GM21786 (cell line): ENCODE data around the gene NDUFC1.
"Not testable (repeated sequence)": the region's sequence is repeated elsewhere in the genome, so short reads cannot be mapped to it uniquely, and the experiment has no call there.

Experiments used
- ATAC-seq: cut with Tn5 transposase; IDR thresholded peaks from one replicate; pipeline ENCODE4 v1.9.1; 2021; ENCODE audit not compliant: unreplicated experiment

Gene NDUFC1

GRCh38 chr4:139301821-139302611 lies at the start of gene NDUFC1:
NDUFC1 (minus strand) TSS chr4:139302477; CDS start chr4:139295798, 6,679 bp downstream.
- peak; percentile 46 for ATAC-seq

- no peak for ATAC-seq
Observed at GRCh38 chr4:139337612-139338011, 35.3 kb upstream of the NDUFC1 start.

- ATAC-seq = no peak
Observed at GRCh38 chr4:139333046-139333445, 30.8 kb upstream of the NDUFC1 start.

- ATAC-seq = no peak
Observed at GRCh38 chr4:139331185-139331584, 28.9 kb upstream of the NDUFC1 start.

GRCh38 chr4:139330283-139330682 lies 28.0 kb upstream of the NDUFC1 start:
- ATAC-seq = no peak

GRCh38 chr4:139329665-139330200 lies 27.5 kb upstream of the NDUFC1 start:
- ATAC-seq = no peak

GRCh38 chr4:139324620-139325019 lies 22.3 kb upstream of the NDUFC1 start:
- ATAC-seq = no peak

GRCh38 chr4:139322541-139322940 lies 20.3 kb upstream of the NDUFC1 start:
- ATAC-seq = not testable (repeated sequence)

- not testable (repeated sequence) for ATAC-seq
Observed at GRCh38 chr4:139322070-139322469, 19.8 kb upstream of the NDUFC1 start.

GRCh38 chr4:139319571-139319970 lies 17.3 kb upstream of the NDUFC1 start:
- no peak for ATAC-seq

- no peak for ATAC-seq
Observed at GRCh38 chr4:139317635-139318034, 15.4 kb upstream of the NDUFC1 start.

- ATAC-seq = no peak
Observed at GRCh38 chr4:139316733-139317132, 14.5 kb upstream of the NDUFC1 start.

GRCh38 chr4:139315221-139315675 lies 13.0 kb upstream of the NDUFC1 start:
- peak; percentile 65 for ATAC-seq

- no peak for ATAC-seq
Observed at GRCh38 chr4:139314047-139314800, 11.9 kb upstream of the NDUFC1 start.

- ATAC-seq = not testable (repeated sequence)
Observed at GRCh38 chr4:139313414-139313813, 11.1 kb upstream of the NDUFC1 start.

- no peak for ATAC-seq
Observed at GRCh38 chr4:139312552-139313332, 10.5 kb upstream of the NDUFC1 start.

- ATAC-seq = no peak
Observed at GRCh38 chr4:139311909-139312308, 9.6 kb upstream of the NDUFC1 start.

GRCh38 chr4:139304920-139305319 lies 2.6 kb upstream of the NDUFC1 start:
- ATAC-seq = no peak

- peak; percentile 79 for ATAC-seq
Observed at GRCh38 chr4:139301113-139301820, 1.0 kb downstream of the NDUFC1 start, which contains the start of gene NAA15. NAA15 (plus strand) TSS chr4:139301505; CDS start chr4:139301778, 273 bp downstream.

- peak; percentile 1 for ATAC-seq
Observed at GRCh38 chr4:139300431-139301112, 1.7 kb downstream of the NDUFC1 start.
